ENCODE data around the gene TSPAN18.

TSPAN18 gene

DNA sequence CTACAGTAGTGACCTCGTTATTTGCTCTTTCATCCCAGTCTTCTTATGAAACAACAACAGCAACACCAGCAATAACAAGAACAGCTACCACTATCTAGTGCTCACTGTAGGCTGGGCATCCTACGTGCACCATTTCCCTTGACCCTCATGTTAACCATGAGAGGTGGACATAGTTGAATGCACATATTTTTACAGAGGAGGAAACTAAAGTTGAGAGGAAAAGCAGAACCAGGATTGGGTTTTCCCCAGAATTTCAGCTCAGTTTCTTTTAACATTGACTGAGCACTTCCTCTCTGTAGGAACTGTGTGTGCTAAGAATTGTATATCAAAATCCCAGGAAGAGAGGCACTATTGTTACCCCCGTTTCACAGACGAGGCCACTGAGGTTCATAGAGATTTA lies 39.4 kb upstream of the TSPAN18 start:
- TF ChIP-seq KLF8 (tag by site-specific recombination; IDR thresholded peaks at IDR 0.05) (no peak), ZNF792 (tag by site-specific recombination; IDR thresholded peaks at IDR 0.05) (no peak), BCL11B (tag by site-specific recombination; IDR thresholded peaks at IDR 0.05; ENCODE audit: low read depth) (no peak), KLF16 (tag by site-specific recombination; IDR thresholded peaks at IDR 0.05) (no peak), ZNF585B (tag by site-specific recombination; IDR thresholded peaks at IDR 0.05) (no peak), HOXD13 (CRISPR knock-in tag; IDR thresholded peaks at IDR 0.05; ENCODE audit: borderline replicate concordance) (no peak), ZNF549 (tag by site-specific recombination; IDR thresholded peaks at IDR 0.05) (no peak), ZNF341 (tag by site-specific recombination; IDR thresholded peaks at IDR 0.05; ENCODE audit: low read depth) (no peak), TCF7L2 (IDR thresholded peaks at IDR 0.05; ENCODE audit: borderline replicate concordance, low read depth, low read length) (no peak), ZNF596 (tag by site-specific recombination; IDR thresholded peaks at IDR 0.05) (no peak)
- TF ChIP-seq, protein P1, sequence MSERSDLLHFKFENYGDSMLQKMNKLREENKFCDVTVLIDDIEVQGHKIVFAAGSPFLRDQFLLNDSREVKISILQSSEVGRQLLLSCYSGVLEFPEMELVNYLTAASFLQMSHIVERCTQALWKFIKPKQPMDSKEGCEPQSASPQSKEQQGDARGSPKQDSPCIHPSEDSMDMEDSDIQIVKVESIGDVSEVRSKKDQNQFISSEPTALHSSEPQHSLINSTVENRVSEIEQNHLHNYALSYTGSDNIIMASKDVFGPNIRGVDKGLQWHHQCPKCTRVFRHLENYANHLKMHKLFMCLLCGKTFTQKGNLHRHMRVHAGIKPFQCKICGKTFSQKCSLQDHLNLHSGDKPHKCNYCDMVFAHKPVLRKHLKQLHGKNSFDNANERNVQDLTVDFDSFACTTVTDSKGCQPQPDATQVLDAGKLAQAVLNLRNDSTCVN (tag by site-specific recombination; optimal IDR thresholded peaks at IDR 0.05): no peak
- TF ChIP-seq, protein P2, sequence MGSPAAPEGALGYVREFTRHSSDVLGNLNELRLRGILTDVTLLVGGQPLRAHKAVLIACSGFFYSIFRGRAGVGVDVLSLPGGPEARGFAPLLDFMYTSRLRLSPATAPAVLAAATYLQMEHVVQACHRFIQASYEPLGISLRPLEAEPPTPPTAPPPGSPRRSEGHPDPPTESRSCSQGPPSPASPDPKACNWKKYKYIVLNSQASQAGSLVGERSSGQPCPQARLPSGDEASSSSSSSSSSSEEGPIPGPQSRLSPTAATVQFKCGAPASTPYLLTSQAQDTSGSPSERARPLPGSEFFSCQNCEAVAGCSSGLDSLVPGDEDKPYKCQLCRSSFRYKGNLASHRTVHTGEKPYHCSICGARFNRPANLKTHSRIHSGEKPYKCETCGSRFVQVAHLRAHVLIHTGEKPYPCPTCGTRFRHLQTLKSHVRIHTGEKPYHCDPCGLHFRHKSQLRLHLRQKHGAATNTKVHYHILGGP (tag by site-specific recombination; IDR thresholded peaks at IDR 0.05): no peak
- ChIA-PET POLR2A (no interaction called here), CTCF (interaction anchor here (0.5 kb wide), 1 partner anchor 683 kb away, joined by 3 read pairs; no protein-coding TSS in a partner anchor)
- H3K4me1 ChIP-seq (ENCODE audit: control insufficient read depth, insufficient read depth, low read length): no peaks in the 10 kb centered on the region
- no peaks in the 10 kb centered on the region for H3K9me3 ChIP-seq (ENCODE audit: control insufficient read depth, insufficient read depth, low read depth, low read length)
- no peak overlapping the region for H3K27ac ChIP-seq (ENCODE audit: extremely low read depth, low read depth, low read length)
- H3K4me3 ChIP-seq (ENCODE audit: low read depth, low read length): no peak overlapping the region
- H3K36me3 ChIP-seq (ENCODE audit: control insufficient read depth in 2 of 2, insufficient read depth in 1 of 2, low read length in 2 of 2): no peaks in the 10 kb centered on the region

DNA sequence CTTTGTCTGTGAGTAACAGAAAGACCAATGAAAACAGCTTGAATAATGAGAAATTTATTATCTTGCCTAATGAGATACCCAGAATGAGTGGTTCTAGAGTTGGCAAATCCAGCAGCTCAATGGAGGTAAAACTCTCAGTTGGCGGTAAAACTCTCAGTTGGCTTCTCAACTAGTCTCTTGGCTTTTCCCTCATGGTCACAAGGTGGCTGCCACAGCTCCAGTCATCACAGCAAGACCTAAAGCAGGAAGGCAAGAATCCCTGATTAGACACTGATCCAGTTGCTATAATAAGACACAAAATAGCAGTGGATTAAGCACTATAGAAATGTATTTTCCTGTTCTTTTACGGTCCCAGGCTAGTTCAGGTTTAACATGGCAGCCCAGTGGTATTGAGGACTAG lies 37.5 kb upstream of the TSPAN18 start:
- Histone ChIP-seq H3K4me1 (ENCODE audit: control insufficient read depth, insufficient read depth, low read length) (no peaks in the 10 kb centered on the region), H3K36me3 (ENCODE audit: control insufficient read depth in 2 of 2, insufficient read depth in 1 of 2, low read length in 2 of 2) (no peaks in the 10 kb centered on the region), H3K4me3 (ENCODE audit: low read depth, low read length) (no peak overlapping the region), H3K27ac (ENCODE audit: extremely low read depth, low read depth, low read length) (no peak overlapping the region), H3K9me3 (ENCODE audit: control insufficient read depth, insufficient read depth, low read depth, low read length) (no peaks in the 10 kb centered on the region)
- ChIA-PET POLR2A (no interaction called here), CTCF (interaction anchor here (0.6 to 0.8 kb wide), 2 partner anchors 545 to 578 kb away, joined by 3 read pairs; no protein-coding TSS in a partner anchor)
- TF ChIP-seq SETDB1 (IDR thresholded peaks at IDR 0.05; ENCODE audit: insufficient read length, low read length): peak; percentile 38
- TF ChIP-seq ZNF138 (tag by site-specific recombination; IDR thresholded peaks at IDR 0.05; ENCODE audit: borderline replicate concordance): no peak
- no peak for TF ChIP-seq ZNF530 (tag by site-specific recombination; IDR thresholded peaks at IDR 0.05; ENCODE audit: low read depth)
- TF ChIP-seq, protein P3, sequence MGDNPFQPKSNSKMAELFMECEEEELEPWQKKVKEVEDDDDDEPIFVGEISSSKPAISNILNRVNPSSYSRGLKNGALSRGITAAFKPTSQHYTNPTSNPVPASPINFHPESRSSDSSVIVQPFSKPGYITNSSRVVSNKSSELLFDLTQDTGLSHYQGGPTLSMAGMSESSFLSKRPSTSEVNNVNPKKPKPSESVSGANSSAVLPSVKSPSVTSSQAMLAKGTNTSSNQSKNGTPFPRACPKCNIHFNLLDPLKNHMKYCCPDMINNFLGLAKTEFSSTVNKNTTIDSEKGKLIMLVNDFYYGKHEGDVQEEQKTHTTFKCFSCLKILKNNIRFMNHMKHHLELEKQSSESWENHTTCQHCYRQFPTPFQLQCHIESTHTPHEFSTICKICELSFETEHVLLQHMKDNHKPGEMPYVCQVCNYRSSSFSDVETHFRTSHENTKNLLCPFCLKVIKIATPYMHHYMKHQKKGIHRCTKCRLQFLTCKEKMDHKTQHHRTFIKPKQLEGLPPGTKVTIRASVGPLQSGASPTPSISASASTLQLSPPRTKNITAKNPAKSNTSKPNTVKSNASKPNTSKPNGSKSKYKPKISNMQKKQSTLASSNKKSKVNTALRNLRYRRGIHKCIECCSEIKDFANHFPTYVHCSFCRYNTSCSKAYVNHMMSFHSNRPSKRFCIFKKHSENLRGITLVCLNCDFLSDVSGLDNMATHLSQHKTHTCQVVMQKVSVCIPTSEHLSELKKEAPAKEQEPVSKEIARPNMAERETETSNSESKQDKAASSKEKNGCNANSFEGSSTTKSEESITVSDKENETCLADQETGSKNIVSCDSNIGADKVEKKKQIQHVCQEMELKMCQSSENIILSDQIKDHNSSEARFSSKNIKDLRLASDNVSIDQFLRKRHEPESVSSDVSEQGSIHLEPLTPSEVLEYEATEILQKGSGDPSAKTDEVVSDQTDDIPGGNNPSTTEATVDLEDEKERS (tag by site-specific recombination; IDR thresholded peaks at IDR 0.05): peak; percentile 89
- TF ChIP-seq HOXC10 (CRISPR knock-in tag; IDR thresholded peaks at IDR 0.05): no peak

DNA sequence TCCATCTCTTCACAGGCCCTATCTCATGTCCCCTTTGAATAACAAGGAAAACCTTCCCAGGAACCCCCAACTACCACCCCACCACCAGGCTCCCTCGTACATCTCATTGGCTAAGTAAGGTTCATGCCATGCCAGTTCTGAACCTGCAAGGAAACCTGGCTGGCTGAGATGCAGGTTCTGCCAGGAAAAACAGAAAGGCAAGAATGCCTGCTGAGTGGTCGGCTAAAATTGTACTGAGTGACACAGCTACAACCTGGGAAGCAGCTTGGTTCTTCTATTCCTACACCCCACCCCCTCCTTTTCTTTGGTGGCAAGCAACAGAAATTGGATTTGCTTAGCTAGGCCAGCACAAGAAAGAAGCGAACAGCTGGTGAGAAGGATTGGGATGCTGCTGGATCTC lies 36.1 kb upstream of the TSPAN18 start:
- CTCF ChIA-PET: no interaction called here
- H3K27ac ChIP-seq (ENCODE audit: extremely low read depth, low read depth, low read length): no peak overlapping the region
- H3K4me3 ChIP-seq (ENCODE audit: low read depth, low read length): no peak overlapping the region
- H3K36me3 ChIP-seq (ENCODE audit: control insufficient read depth in 2 of 2, insufficient read depth in 1 of 2, low read length in 2 of 2): no peaks in the 10 kb centered on the region
- no peaks in the 10 kb centered on the region for H3K4me1 ChIP-seq (ENCODE audit: control insufficient read depth, insufficient read depth, low read length)
- H3K9me3 ChIP-seq (ENCODE audit: control insufficient read depth, insufficient read depth, low read depth, low read length): no peaks in the 10 kb centered on the region
- POLR2A ChIA-PET: no interaction called here
- TF ChIP-seq BCL11A (tag by site-specific recombination; IDR thresholded peaks at IDR 0.05; ENCODE audit: low read depth) (no peak), ZNF561 (tag by site-specific recombination; IDR thresholded peaks at IDR 0.05; ENCODE audit: borderline replicate concordance) (no peak), TCF7L2 (IDR thresholded peaks at IDR 0.05; ENCODE audit: borderline replicate concordance, low read depth, low read length) (no peak), ZBTB20 (tag by site-specific recombination; IDR thresholded peaks at IDR 0.05) (no peak), ZNF404 (tag by site-specific recombination; IDR thresholded peaks at IDR 0.05) (no peak)
- TF ChIP-seq, protein P4, sequence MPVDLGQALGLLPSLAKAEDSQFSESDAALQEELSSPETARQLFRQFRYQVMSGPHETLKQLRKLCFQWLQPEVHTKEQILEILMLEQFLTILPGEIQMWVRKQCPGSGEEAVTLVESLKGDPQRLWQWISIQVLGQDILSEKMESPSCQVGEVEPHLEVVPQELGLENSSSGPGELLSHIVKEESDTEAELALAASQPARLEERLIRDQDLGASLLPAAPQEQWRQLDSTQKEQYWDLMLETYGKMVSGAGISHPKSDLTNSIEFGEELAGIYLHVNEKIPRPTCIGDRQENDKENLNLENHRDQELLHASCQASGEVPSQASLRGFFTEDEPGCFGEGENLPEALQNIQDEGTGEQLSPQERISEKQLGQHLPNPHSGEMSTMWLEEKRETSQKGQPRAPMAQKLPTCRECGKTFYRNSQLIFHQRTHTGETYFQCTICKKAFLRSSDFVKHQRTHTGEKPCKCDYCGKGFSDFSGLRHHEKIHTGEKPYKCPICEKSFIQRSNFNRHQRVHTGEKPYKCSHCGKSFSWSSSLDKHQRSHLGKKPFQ (tag by site-specific recombination; IDR thresholded peaks at IDR 0.05): no peak
- TF ChIP-seq, protein P5, sequence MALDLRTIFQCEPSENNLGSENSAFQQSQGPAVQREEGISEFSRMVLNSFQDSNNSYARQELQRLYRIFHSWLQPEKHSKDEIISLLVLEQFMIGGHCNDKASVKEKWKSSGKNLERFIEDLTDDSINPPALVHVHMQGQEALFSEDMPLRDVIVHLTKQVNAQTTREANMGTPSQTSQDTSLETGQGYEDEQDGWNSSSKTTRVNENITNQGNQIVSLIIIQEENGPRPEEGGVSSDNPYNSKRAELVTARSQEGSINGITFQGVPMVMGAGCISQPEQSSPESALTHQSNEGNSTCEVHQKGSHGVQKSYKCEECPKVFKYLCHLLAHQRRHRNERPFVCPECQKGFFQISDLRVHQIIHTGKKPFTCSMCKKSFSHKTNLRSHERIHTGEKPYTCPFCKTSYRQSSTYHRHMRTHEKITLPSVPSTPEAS (tag by site-specific recombination; IDR thresholded peaks at IDR 0.05): no peak
